CD4-positive, alpha-beta T cell treated with Interferon alpha-2 for 1 hour (primary cell): Measurements from ENCODE around the gene DNAI1.
A peak's percentile ranks its signal among the peaks of the same experiment; 100 is the strongest.

Experiments
- DNase-seq, 2 donors: peaks; one replicate each; pipeline ENCODE4 v3.0.0-alpha.2; 2020 to 2022

DNAI1 gene

DNA sequence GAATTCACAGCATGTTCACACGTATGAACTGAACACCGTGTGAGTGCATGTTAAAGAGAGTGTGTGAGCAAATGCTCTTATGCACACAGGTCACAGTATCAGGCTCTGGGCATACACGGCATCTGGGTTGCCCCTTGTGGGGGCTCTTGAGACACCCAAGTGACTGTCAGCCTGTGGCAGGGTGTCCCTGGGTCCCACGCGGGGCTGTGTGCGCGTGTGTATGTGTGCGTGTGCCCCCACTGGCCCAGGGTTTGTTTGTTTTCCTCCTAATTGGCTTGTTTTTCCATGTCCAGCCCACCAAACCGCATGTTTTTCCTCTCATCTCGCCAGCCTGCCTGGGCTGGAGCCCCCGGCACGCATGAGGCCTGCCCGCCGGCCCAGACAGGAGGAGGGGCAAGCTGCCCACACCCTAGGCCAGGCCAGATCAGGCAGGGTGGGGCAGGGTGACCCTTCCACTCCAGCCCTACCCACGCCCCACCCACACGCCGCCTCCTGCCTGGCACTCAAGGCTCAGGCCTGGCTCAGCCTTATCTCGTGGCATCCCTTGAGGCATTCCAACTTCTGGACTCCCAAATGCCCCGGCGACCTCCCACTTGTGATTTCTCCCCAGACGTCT is 102.1 kb downstream of the DNAI1 start:
- DNase-seq = no peak

- peak in 1 of 2 donors; percentile 18 for DNase-seq
Measured at GRCh38 chr9:34562135-34562745, 103.6 kb downstream of the DNAI1 start.

DNA sequence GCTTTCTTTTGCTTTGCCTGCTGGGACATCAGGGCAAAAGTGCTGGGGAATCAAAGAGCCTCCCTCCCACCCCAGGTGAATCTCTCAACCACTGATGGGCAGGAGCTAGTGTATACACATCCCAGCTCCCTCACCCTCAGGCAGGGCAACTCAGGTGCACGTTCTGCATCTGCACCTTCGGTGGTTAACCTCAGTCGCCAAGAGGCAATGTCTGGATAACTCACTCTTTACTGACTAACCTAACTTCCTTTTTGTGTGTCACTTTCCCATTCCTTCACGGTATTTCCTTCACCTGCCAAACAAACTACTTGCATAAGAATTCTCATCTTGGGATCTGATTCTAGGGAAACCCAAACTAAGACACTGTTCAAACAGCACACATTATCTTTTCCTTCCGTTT is 104.7 kb downstream of the DNAI1 start:
- DNase-seq = no peak

DNA sequence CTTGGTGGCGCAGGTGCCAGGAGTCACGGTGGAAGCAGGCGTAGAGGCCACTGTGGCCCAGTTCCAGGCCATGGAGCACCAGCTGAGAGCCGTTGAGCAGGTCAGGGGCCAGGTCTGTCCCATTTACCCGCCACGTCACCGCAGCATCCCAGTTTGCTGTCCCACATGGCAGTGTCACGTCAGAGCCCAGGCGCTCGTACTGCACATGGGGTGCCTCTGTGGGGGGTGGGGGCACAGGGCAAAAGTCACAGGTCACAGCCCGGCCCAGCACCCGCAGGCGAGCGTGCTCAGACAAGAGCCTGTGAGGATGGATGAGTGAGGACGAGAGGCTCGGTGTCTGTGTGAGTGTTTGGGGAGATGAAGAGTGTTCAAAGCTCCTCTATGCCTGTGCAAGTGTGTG is 106.0 kb downstream of the DNAI1 start:
- DNase-seq = no peak

- DNase-seq = no peak
Measured at GRCh38 chr9:34565856-34566255, 107.3 kb downstream of the DNAI1 start.

DNA sequence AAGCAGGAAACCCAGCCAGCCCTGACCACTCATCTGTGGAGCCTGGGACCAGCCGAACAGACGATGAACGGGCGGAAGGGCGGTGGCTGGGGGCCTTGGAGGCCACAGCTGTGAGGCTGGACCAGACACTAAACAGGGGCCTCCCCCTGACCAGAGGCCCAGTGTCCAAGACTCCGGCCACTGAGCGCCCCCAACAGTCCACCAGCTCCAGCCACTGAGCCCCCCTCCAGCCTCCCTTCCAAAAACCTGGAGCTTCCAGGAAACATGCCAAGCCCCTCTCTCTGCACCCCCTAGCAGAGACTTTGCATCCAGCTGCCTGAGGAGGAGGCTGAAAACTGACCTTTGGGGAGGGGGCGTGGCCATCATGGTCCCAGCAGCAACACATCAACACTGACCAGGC is 107.7 kb downstream of the DNAI1 start:
- DNase-seq = no peak

DNA sequence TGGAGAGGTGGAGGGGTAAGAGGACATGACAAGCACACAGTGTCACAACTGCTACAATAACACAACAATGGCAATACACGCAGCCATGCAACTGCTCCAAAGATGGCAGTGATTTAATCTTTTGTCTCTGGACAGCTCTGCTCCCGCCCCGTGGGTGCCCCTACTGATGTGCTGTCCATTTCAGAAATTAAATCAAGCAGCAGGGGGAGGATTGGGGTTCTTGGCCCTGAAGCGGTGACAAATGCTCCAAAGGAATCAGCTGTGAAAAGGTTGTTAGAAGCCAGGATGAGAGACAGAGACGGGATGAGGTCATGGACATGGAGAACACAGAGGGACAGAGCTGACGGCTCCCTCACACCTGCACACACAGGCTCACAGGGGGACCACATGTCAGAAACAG is 108.4 kb downstream of the DNAI1 start:
- no peak for DNase-seq

GRCh38 chr9:34568133-34568532 is 109.5 kb downstream of the DNAI1 start:
- DNase-seq = no peak

DNA sequence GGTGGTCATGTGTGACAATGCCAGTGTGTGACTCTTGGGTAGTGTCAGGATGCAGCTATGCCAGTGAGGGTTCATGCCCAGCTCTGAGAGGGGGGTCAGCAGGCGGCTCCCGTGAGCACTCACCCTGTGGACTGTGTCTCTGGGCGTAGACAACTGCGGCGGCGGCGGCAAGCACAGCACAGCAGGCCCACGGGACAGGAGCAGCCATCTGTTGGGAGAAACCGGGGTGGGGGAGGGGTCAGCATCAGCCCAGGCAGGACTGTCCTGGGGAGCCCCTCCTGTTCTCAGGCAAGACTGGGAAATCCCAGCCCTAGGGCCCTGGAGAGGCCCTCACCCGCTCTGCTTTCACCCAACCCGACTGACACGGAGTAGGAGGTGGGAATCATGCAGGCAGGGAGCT is 110.2 kb downstream of the DNAI1 start:
- DNase-seq = no peak

- no peak for DNase-seq
Measured at GRCh38 chr9:34570376-34570775, 111.8 kb downstream of the DNAI1 start.
